GM18511 (cell line): Measurements from ENCODE around the gene TMEM117.
"Not testable (repeated sequence)": the region's sequence is repeated elsewhere in the genome, so short reads cannot be mapped to it uniquely, and the experiment has no call there.

ENCODE experiments used
- ATAC-seq: cut with Tn5 transposase; IDR thresholded peaks from one replicate; pipeline ENCODE4 v1.9.1; 2021; ENCODE audit warnings: mild to moderate bottlenecking, moderate library complexity; ENCODE audit not compliant: unreplicated experiment

TMEM117 gene

DNA sequence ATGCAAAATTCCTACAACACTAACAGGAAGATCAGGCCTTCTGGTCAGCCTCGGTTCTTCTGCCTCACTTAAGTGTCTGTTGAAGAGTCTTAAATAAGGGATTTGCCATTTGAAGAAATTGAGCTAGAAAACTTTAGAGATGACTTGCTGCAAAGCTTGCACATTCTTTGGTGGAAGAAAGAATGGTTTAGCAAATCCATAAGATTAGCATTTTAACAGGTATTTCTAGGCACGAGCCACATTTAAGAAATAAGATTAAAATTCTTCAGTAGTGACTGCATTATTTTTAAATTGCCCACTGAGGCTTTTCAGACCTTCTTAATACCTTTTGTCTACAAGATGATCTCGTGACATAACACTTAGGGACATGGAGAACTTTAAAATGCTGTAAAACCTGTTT lies 327.1 kb downstream of the TMEM117 start:
- no peak for ATAC-seq

DNA sequence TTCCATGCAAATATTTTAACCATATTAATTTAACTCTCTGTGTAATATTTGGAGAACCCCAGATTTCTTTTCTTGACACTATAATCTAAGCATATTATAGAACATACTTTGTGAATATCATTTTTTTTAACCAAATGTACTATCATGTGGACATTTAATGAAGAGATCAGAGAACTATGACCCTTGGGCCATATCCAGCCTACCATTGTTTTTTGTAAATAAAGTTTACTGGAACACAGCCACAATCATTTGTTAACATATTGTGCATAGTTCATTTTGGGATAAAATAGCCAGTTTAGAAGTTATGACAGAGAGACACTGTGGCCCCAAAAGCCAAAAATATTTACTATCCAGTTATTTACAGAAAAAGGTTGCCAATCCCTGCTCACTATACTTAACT lies 338.2 kb downstream of the TMEM117 start:
- ATAC-seq, result no peak

DNA sequence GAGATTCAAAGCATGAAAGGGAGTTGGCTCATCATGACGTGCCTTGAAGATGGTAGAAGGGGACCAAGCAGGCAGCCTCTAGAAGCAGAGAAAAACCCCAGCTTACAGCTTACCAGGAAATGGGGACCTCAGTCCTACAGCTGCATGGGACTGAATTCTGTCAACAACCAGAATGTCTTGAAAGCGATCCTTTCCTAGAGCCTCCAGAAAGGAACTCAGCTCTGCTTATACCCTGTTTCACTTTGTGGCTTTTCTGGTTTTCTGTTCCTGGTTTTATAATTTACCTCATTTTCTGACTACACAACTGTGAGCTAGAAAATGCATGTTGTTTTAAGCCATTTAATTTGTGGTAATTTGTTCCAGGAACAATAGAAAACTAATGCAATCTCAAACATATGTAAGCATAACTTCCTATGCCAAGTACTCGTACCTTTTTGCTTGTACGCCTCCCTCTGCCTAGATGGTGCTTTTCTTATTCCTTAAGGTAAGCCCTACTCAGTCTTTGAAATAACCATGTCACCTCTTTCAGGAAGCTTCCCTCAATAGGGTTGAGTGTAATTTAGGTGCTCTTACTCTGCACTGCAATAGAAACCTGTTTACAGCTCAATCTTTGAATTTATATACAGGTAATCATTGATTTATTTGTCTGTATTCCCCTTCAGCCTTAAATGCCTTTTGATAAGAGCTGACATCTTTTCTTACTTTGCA lies 348.8 kb downstream of the TMEM117 start:
- peak; percentile 88 for ATAC-seq

DNA sequence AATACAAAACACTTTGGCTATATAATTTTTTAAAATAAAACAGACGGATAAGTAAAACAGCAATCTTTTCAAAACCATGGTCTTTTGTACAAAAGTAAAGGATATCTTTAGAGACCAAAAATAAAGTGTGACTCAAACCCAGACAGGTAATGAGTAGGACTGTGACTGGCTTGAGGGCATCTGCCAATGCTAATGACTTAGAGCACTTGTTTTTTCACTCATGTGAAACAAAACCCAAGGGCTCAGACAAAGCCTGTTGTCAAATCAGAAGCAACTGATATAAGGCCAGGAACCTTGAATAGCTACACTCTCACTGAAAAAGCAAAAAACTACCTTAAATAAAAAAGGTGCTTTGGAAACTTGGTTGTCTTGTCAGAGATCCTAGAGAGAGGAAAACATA lies 357.4 kb downstream of the TMEM117 start:
- ATAC-seq, result peak; percentile 99

DNA sequence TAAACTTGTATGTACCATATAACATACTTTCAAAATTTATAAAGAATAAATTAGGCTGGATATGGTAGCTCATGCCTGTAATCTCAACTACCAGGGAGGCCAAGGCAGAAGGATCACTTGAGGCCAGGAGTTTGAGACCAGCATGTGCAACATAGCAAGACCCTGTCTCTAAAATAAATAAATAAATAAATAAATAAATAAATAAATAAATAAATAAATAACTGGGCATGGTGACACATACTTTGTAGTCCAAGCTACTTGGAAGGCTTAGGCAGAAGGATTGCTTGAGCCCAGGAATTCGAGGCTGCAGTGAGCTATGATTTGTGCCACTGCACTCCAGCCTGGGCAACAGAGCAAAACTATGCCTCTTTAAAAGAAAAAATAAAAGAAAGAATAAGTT lies 359.8 kb downstream of the TMEM117 start:
- ATAC-seq, result not testable (repeated sequence)

DNA sequence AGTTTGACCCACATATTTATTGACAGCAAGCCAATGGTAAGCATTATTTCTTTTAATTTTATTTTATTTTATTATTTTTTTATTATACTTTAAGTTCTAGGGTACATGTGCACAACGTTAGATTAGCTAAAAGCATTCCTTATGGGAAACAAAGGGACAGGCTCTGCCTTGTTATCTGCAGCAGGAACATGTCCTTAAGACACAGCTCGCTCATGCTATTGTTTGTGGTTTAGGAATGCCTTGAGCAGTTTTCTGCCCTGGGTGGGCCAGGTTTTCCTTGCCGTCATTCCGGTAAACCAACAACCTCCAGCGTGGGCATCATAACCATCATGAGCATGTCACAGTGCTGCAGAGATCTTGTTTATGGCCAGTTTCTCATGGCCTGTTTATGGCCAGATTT lies 370.2 kb downstream of the TMEM117 start:
- no peak for ATAC-seq

DNA sequence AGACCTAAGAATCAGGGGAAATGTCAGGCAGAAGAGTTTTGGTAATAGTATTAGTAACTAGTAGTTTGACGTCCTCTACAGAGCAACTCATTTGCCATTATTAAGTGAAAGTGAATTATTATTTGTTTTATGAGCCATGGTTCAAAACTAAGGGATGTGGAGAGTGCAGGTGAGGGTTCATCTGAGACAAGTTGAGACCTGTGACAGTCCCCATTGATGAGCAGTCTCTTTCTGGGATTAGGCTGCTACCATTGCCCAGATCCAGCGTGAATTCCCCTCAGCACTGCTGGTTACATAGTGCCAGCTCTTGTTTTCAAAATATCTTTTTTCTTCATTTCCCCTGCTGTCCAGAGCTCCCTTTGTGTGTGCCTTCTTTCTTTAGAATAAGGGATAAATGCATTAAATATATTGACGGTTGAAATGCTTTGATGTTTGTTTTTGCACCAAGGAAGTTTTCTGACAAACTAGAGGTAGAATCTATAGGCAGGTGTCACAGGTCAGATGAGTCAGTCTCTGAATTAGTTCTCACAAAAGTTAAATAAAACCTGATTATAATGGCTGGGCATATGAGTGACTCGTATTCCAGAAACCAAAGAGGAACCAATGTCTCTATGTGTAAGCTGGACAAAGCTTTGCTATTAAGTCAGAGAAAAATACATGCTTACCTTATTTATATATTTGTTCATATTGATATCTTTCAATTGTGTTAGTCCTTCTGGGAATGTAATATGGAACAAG lies 381.4 kb downstream of the TMEM117 start:
- ATAC-seq, result no peak

DNA sequence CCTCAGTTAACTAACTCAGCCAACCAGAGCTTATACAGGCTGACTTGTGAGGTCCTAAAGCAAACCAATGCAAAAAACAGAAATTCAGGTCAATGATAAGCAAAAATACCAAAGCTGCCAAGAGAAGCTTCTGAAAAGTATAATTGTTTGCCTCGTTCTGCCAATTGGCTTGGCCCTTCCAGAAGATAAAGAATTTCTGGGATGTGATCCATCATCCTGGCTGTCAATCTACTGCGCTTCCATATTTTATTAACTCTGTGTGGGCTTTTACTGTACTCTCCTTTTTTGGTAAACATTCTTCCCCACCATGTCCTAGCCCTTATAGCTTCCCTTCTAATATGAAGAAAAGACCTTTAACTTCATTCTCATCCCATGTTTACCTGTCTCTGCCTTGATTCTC lies 387.9 kb downstream of the TMEM117 start:
- no peak for ATAC-seq

DNA sequence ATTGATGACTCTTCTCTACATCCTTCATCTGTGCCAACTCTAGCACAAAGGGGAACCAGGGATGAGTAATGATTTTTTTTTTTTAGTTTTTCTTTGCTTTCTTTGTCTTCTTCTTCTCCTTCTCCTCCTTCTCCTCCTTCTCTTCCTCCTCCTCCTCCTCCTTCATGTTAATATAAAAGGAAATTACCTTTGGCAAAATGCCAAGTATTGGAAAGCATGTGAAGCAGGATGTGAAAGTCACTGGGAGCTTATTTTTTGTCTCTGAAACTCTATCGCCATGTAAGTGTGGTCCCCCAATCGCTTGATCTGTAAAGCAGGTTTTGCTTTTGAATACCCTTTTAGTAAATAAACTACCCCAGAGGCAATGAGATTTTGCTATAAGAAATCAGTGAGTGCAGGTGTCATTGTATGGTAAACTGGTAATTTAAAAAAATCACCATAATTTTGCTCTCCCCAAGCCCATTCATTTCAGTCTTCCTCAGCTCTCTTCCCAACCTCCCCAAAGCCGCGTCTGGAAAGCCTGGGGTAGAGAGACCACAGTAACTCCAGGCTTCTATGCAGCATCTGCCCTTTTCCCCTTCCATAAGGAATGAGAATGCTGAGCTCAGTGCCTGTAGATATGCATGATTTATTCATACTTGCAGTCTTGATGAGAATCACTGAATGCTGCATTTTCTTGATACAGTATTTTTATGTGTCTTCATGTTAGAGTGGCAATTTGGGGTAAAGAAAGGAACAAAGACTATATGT lies 388.7 kb downstream of the TMEM117 start:
- no peak for ATAC-seq

DNA sequence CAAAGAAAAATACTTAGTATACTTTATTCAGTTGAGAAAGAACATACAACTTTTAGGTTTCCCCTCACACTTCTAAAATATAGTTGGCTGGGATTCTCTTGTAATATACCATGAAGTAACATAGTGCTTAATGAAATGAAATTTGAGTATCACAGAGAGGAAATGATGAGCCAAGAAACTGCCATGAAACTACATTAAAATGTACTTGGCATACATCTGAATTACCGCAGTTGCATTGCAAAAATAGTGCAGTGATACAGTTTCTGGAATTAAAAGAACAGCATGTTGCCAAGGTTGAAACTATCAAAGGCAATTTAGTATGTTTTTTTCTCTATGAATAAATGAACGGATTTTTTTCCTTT lies 389.2 kb downstream of the TMEM117 start:
- no peak for ATAC-seq

DNA sequence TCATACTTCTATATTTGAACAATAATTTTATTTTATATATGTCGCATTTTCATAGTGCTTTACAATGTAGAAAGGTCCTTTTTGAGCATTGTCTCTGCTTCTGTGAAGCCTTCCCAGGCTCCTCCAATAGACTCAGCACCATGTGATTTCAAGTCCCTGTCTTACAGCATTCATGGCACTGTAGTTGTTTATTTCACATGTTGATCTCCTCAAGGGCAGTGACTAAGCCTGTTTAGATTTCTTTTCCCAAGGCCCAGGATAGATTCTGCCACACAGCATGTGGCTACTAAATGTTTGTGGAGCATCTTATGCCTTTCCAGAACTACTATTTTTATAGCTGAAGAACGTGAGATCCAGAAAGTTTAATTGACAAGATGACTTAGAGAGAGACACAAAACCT lies 391.7 kb downstream of the TMEM117 start:
- ATAC-seq, result no peak

DNA sequence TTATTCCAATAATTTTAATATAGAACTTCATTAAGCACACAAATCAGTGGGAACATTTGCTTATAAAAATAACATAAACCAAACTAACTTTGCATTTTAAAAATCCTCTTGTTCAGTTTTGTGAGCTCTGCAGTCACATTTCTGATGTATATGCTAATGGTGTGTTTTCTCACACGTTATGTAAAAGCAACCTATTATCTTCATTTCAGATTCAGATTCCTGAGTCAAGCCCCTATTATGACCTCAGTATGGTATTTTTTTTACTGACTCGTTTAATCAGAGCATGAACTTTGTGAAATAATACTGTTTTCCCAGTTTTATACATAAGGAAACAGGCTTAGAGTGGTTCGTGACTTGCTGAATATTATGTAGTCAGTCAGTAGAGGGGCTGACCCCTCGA lies 394.0 kb downstream of the TMEM117 start:
- no peak for ATAC-seq

DNA sequence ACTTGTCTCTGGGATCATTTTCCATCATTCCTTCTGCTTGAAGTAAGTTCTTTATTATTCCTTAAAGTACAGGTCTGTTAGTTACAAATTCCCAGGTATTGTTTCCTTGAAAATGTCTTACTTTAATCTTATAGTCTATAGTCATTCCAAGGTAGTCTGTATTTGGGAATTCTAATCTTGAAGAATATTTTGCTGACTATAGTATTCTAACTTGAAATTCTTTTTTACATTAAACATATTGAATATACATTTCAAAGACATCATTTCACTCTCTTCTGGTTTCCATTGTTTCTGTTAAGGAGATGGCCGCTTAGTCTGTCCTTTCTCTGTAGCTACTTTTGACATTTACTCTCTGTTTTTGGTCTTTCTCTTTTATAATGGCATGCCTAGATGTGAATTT lies 399.8 kb downstream of the TMEM117 start:
- no peak for ATAC-seq

DNA sequence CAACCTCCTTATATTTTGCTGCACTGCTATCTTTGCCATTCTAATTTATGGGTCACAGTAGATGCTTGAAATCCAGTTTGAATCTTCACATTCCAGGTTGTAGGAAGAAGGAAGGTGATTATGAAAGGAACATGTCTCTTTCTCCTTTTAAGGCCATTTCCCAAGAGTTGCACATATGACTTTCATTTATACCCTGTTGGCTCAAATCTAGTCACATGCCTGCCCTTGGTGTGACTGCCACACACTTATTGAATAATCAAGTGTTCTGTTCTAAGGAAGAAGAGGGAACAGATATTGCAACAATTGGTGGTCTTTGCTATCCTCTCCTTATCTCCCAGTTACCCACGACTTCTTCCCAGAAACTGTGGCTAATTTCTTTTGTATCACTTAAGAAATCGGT lies 404.3 kb downstream of the TMEM117 start:
- ATAC-seq, result no peak

DNA sequence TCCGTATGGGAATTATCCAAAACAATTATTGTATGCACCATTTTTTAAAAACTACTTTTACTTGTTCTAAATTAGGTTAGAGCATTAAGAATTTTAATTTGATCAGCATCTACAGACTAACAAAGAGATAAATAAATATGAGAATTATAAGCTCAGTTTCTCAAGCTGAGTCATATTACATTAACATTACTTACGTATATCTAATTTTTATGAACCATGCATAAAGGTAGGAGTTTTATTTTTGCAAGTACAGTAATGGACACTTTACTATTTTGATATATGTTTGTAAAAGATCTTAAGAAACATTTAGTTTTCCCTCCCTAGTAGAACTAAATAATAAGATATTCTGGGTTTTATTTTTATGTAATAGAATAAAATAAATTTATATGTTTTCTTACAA lies 410.1 kb downstream of the TMEM117 start:
- no peak for ATAC-seq

DNA sequence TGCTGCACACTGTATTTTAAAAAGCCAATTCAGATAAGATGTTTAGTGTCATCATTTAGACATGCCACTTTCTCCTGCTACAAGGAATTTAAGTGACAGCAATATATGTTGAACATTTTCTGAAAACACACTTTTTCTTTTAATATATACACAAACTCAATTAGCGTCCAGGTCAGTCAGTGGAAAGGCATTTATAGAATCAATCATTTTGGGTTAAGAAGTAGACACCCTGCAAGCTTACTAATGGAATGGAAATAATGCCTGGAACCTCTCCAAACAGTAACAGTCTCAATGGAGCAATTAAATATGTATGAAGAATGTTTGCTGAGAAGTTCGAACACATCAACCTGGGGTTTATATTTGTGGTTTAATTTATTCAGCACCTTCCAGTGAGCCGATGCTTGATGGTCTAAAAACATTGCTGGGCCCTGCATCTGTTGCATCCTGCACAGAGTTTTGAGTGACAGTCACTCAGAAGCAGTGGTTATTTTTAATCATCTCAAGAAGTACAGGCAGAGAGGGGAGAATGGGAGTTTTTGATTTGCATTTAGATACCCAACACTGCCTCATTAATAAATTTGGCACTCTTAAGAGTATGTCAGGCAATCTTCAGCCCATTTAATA lies 410.7 kb downstream of the TMEM117 start:
- ATAC-seq, result no peak

DNA sequence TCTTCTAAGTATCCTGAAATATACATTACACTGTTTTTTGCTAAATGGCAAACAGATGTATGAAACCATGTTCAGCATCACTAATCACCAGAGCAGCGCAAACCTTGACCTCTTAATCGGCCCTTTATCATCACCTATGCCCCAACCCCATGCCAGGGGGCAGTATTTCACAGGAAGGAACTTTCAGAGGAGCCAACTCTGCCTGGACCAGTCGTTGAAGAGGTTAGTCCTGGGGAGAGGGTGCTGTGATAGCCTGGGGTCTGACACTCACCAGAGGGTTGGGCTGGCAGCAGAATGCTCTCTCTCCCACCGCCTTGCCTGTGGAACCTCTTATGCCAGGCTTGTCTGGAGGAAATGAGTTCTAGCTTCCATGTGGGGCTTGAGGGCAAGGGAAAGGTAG lies 411.7 kb downstream of the TMEM117 start:
- ATAC-seq, result no peak

DNA sequence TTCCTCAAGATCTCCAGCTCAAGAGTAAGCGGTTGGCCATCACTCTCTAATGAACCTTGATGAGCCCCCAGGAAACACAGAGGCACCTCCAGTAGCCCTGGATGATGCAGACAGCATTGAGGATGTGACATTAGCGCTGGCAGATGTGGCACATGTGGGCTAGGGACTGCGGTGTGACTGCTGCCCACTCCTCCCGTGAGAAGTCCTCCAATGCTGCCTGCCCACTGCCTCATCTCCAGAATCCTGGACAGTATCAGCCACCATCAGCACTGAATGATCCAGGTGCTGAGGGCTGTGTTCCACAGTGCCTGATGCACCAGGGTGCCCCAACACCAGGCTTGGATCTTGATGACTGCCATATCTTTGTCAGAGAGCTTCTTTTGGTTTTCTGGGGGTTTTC lies 412.6 kb downstream of the TMEM117 start:
- no peak for ATAC-seq

DNA sequence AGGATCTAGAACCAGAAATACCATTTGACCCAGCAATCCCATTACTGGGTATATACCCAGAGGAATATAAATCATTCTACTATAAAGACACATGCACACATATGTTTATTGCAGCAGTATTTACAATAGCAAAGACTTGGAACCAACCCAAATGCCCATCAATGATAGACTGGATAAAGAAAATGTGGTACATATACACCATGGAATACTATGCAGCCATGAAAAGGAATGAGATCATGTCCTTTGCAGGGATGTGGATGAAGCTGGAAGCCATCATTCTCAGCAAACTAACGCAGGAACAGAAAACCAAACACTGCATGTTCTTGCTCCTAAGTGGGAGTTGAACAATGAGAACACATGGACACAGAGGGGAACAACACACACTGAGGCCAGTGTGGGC lies 414.6 kb downstream of the TMEM117 start:
- not testable (repeated sequence) for ATAC-seq

DNA sequence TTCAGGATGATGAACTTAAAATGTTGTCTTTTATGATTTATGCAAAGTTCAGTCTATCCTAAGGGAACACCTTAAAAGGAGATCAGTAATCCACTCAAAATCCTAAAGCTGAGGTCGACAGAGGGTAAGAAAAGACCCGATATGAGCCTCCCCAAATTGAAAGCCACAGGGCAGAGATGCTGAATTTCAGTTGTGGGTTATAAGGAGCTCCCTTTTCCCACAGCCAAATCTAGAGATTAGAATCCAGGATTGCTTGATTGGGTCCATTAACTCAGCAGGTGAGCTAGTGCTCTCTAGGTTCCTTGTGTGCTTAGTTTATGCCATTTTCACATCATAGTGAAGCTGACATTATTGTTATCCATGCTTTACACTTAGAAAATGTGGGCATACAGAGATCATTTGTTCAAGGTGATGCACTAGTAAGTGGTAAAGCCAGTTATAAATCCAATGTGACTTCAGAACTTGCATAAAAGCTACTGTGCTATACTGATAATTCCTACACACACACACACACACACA lies 417.5 kb downstream of the TMEM117 start:
- no peak for ATAC-seq

DNA sequence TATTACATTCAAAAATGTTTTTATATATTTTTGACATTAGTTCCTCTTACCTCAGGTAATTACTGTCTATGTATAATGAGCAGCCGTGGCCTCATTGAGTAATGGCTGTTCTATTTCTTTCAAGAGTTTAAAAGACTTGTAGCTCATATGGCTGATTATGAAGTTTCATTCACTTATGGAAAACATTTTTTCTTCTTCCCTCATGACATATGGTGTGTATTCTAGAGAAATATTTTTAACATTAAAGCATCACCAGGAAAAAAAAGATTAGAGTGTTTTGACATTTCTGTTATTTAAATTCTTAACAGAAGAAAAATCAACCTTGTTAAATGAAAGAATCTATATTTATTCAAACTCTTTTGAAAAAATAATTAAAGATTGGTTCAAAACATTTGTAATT lies 422.4 kb downstream of the TMEM117 start:
- no peak for ATAC-seq
